HCT116 (cell line): ENCODE measurements around the gene ITM2C. TPM values are rescaled to one million over a fixed set of nuclear protein-coding genes. Genes with fewer than 3 reads are reported as not detected.

Experiments used
- ATAC-seq: fragments of 200-7000 bp; cut with Tn5 transposase; 2 replicates; pipeline ENCODE4 v1.9.1; 2020; ENCODE audit warnings: mild to moderate bottlenecking, moderate library complexity
- BruUV-seq: library from RNA; stranded (reverse); fragments of 400-500 nt; replicated peaks from 2 replicates; lab custom pipeline; 2021; lab: Mats Ljungman, UMichigan
- CTCF ChIA-PET: fragments of 300-600 bp; sonication (Branson Sonifier 250); formaldehyde crosslinking; loops from one replicate; lab custom pipeline; 2021; ENCODE audit warnings: antibody characterized with exemption; lab: Charles Lee
- POLR2A ChIA-PET: fragments of 300-600, 350-600 bp; sonication (Branson Sonifier 250); formaldehyde crosslinking; loops from one replicate; lab custom pipeline; 2021; ENCODE audit warnings: antibody characterized with exemption; lab: Charles Lee
- RAD21 ChIA-PET, 2 experiments: fragments of 300-600 bp; sonication (Branson Sonifier 250); formaldehyde crosslinking; loops; one replicate each; lab custom pipeline; 2023; ENCODE audit warnings: low total read pairs in 2 of 2; ENCODE audit not compliant: uncharacterized antibody in 2 of 2, unreplicated experiment in 2 of 2, low non-redundant PET in 1 of 2; lab: Charles Lee
- DNase-seq: peaks from one replicate; pipeline ENCODE4 v3.0.0-alpha.2; 2010; ENCODE audit warnings: low read depth, low spot score
- H2AFZ ChIP-seq: fragments of 200-600 bp; shearing (Covaris generic), sonication (generic); 2 replicates; pipeline ENCODE4 v1.6.1; 2017; ENCODE audit warnings: low read depth, mixed run types, mixed read lengths, antibody characterized with exemption, low read length; ENCODE audit not compliant: poor library complexity, severe bottlenecking
- H3K27ac ChIP-seq: 2 replicates; pipeline ENCODE4 v1.5.1; 2012; ENCODE audit warnings: low read depth, low read length
- H3K27me3 ChIP-seq: fragments of 200-600 bp; sonication (generic); 2 replicates; pipeline ENCODE4 v1.6.1; 2016; ENCODE audit warnings: mixed run types, low read length, mixed read lengths; ENCODE audit not compliant: insufficient read depth
- H3K36me3 ChIP-seq, 2 experiments: fragments of 200-500 bp in 1 of 2; fragments of 200-600 bp in 1 of 2; sonication (Bioruptor generic) in 1 of 2; sonication (generic) in 1 of 2; 2 replicates each; pipeline versions ENCODE4 v1.5.1 to v1.6.1; 2014 to 2016; ENCODE audit warnings: low read length in 2 of 2, inconsistent platforms in 1 of 2, mixed read lengths in 1 of 2, mixed run types in 1 of 2; ENCODE audit not compliant: insufficient read depth in 2 of 2, control insufficient read depth in 1 of 2
- H3K4me1 ChIP-seq, 2 experiments: fragments of 200-600 bp in 1 of 2; sonication (generic) in 1 of 2; 2 replicates each; pipeline versions ENCODE4 v1.5.1 to v1.6.1; 2012 to 2017; ENCODE audit warnings: low read length in 2 of 2, inconsistent platforms in 1 of 2, mild to moderate bottlenecking in 1 of 2, mixed read lengths in 1 of 2, mixed run types in 1 of 2, moderate library complexity in 1 of 2; ENCODE audit not compliant: insufficient read depth in 2 of 2, control insufficient read depth in 1 of 2
- H3K4me2 ChIP-seq: fragments of 200-600 bp; sonication (generic); 2 replicates; pipeline ENCODE4 v1.6.1; 2017; ENCODE audit warnings: mixed run types, low read length, mixed read lengths
- H3K4me3 ChIP-seq, 2 experiments: fragments of 200-600 bp in 1 of 2; sonication (generic) in 1 of 2; replicated peaks in 1 of 2; 2 replicates each; pipeline ENCODE4 v1.5.1; 2011 to 2016; ENCODE audit warnings: low read length in 2 of 2, control low read depth in 1 of 2, low read depth in 1 of 2, mild to moderate bottlenecking in 1 of 2, mixed read lengths in 1 of 2, mixed run types in 1 of 2
- H3K79me2 ChIP-seq: fragments of 200-600 bp; sonication (generic); 2 replicates; pipeline ENCODE4 v1.6.1; 2017; ENCODE audit warnings: mild to moderate bottlenecking, mixed run types, low read length, moderate library complexity, mixed read lengths; ENCODE audit not compliant: insufficient read depth
- H3K9ac ChIP-seq: fragments of 200-600 bp; sonication (generic); 2 replicates; pipeline ENCODE4 v1.6.1; 2016; ENCODE audit warnings: low read length, mixed read lengths
- H3K9me2 ChIP-seq: fragments of 200-600 bp; sonication (generic), shearing (Covaris generic); 2 replicates; pipeline ENCODE4 v1.6.1; 2017; ENCODE audit warnings: mixed run types, mild to moderate bottlenecking, moderate library complexity; ENCODE audit not compliant: insufficient read depth
- H3K9me3 ChIP-seq, 2 experiments: fragments of 200-500 bp in 1 of 2; fragments of 200-600 bp in 1 of 2; sonication (Bioruptor generic) in 1 of 2; sonication (generic) in 1 of 2; 2 replicates each; pipeline ENCODE4 v1.6.1; 2014 to 2017; ENCODE audit warnings: low read length in 2 of 2, mixed read lengths in 2 of 2, inconsistent platforms in 1 of 2, low read depth in 1 of 2, mild to moderate bottlenecking in 1 of 2, mixed run types in 1 of 2, moderate library complexity in 1 of 2; ENCODE audit not compliant: control insufficient read depth in 1 of 2, insufficient read depth in 1 of 2
- H4K20me1 ChIP-seq: fragments of 200-600 bp; sonication (generic), shearing (Covaris generic); 2 replicates; pipeline ENCODE4 v1.6.1; 2017; ENCODE audit warnings: mixed run types, mild to moderate bottlenecking, moderate library complexity; ENCODE audit not compliant: insufficient read depth
- CBX3 ChIP-seq: IDR thresholded peaks from 2 replicates; pipeline ENCODE4 v1.6.1; 2012; ENCODE audit warnings: low read depth
- CEBPB ChIP-seq: IDR thresholded peaks from 2 replicates; pipeline ENCODE4 v1.6.1; 2012; ENCODE audit warnings: low read depth
- EGR1 ChIP-seq: IDR thresholded peaks from 2 replicates; pipeline ENCODE4 v1.6.1; 2012; ENCODE audit warnings: low read depth
- ELF1 ChIP-seq: IDR thresholded peaks from 2 replicates; pipeline ENCODE4 v1.6.1; 2012; ENCODE audit warnings: low read depth, borderline replicate concordance
- EZH2 ChIP-seq: fragments of 200-600 bp; sonication (generic); IDR thresholded peaks from 2 replicates; pipeline ENCODE4 v1.6.1; 2017; ENCODE audit warnings: antibody characterized with exemption, mixed run types
- EZH2phosphoT487 ChIP-seq: fragments of 200-600 bp; IDR thresholded peaks from 2 replicates; pipeline ENCODE4 v1.6.1; 2018; ENCODE audit warnings: antibody characterized with exemption, borderline replicate concordance
- FOSL1 ChIP-seq: IDR thresholded peaks from 2 replicates; pipeline ENCODE4 v1.6.1; 2012; ENCODE audit warnings: low read depth
- JUND ChIP-seq: IDR thresholded peaks from 2 replicates; pipeline ENCODE4 v1.6.1; 2012
- MAX ChIP-seq: IDR thresholded peaks from 2 replicates; pipeline ENCODE4 v1.6.1; 2012
- POLR2AphosphoS5 ChIP-seq: IDR thresholded peaks from 2 replicates; pipeline ENCODE4 v1.6.1; 2011; ENCODE audit warnings: mild to moderate bottlenecking, low read depth, low read length, moderate library complexity
- RAD21 ChIP-seq: IDR thresholded peaks from 2 replicates; pipeline ENCODE4 v1.6.1; 2012; ENCODE audit warnings: low read depth, mild to moderate bottlenecking
- REST ChIP-seq: IDR thresholded peaks from 2 replicates; pipeline ENCODE4 v1.6.1; 2012; ENCODE audit warnings: low read depth
- SIN3A ChIP-seq: IDR thresholded peaks from 2 replicates; pipeline ENCODE4 v1.6.1; 2012; ENCODE audit warnings: low read depth
- SP1 ChIP-seq: IDR thresholded peaks from 2 replicates; pipeline ENCODE4 v1.6.1; 2012; ENCODE audit warnings: low read depth
- SRF ChIP-seq: IDR thresholded peaks from 2 replicates; pipeline ENCODE4 v1.6.1; 2012; ENCODE audit warnings: low read depth
- TCF7L2 ChIP-seq: IDR thresholded peaks from 2 replicates; pipeline ENCODE4 v1.7.0; 2011; ENCODE audit warnings: borderline replicate concordance, inconsistent platforms; ENCODE audit not compliant: insufficient read depth, insufficient read length; ENCODE audit errors: extremely low read depth
- YY1 ChIP-seq: IDR thresholded peaks from 2 replicates; pipeline ENCODE4 v1.6.1; 2011; ENCODE audit warnings: low read length, low read depth, moderate library complexity, mild to moderate bottlenecking; ENCODE audit not compliant: insufficient replicate concordance; ENCODE audit errors: extremely low read depth
- ZFX ChIP-seq: fragments of 450-650 bp; IDR thresholded peaks from 2 replicates; pipeline ENCODE4 v1.6.1; 2017
- ZNF274 ChIP-seq: fragments of 200-500 bp; sonication (Bioruptor generic); IDR thresholded peaks from 2 replicates; pipeline ENCODE4 v1.6.1; 2014; ENCODE audit warnings: mild to moderate bottlenecking, low read depth, low read length, inconsistent platforms
- intact Hi-C: fragments of 100-400 bp; cut with micrococcal nuclease; formaldehyde crosslinking; loops from 2 replicates; pipeline ENCODE4 v1.10.0; 2022
- total RNA-seq: library from RNA; stranded (reverse); gene quantifications from one replicate; pipeline ENCODE4 v1.2.1, GENCODE V29; 2021; ENCODE audit not compliant: unreplicated experiment
- TF ChIP-seq, protein P1 (sequence below): IDR thresholded peaks from 2 replicates; pipeline ENCODE4 v1.6.1; 2012
- TF ChIP-seq, protein P2 (sequence below), 3 experiments: fragments of 200-600 bp in 1 of 3; sonication (generic) in 1 of 3; IDR thresholded peaks in 2 of 3; conservative IDR thresholded peaks in 1 of 3; 2 replicates each; pipeline ENCODE4 v1.5.1; 2012 to 2017; ENCODE audit warnings: low read depth in 2 of 3, low read length in 2 of 3, antibody characterized with exemption in 1 of 3, borderline replicate concordance in 1 of 3, control low read depth in 1 of 3, mild to moderate bottlenecking in 1 of 3, mixed read lengths in 1 of 3, mixed run types in 1 of 3, moderate library complexity in 1 of 3; ENCODE audit not compliant: insufficient read depth in 1 of 3

The ITM2C gene
- total RNA-seq, 1 experiment from 2014 or later = 117 TPM

DNA sequence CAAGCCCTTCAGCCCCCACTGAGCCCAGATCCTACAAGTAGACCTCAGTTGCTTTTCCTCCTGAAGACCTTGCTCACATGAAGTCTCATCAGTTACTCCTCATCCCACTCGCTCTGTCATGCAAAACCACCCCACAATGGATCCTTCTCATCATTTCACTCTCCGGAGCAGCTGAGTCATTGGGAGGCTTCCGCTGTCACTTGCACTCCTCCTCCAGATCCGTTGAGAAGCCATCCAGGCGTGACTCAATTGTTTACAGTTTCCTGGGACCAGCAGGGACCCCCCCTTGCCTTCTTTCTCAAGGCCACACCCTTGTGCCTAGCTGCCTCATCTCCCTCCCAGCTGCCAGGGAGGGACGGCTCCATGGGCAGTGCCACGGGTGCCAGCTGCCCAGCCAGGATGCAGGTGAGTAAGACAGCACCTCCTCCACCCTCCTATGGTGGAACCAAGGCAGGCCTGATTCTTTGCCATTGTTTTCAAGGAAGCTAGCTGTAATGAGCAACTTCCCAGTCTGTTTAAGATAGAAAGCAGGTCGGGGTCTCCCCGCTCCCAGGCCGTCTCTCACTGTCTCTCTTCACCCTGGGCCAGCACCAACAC lies 44.0 kb downstream of the ITM2C start:
- no peaks in the 10 kb centered on the region for H3K9me2 ChIP-seq
- POLR2A ChIA-PET = no interaction called here
- H3K9ac ChIP-seq = no peak overlapping the region
- H3K9me3 ChIP-seq = no peaks in the 10 kb centered on the region
- RAD21 ChIA-PET = no interaction called here
- H4K20me1 ChIP-seq = no peaks in the 10 kb centered on the region
- H3K79me2 ChIP-seq = no peaks in the 10 kb centered on the region
- intact Hi-C loops = no loop called here
- ATAC-seq (peak; percentile 50), DNase-seq (peak; percentile 70)
- H3K27me3 ChIP-seq = peaks cover 9% of the 10 kb centered on the region; the same call in 1 of the 2 replicates
- no peak overlapping the region for H3K27ac ChIP-seq
- H2AFZ ChIP-seq = peak overlapping the region; percentile 65
- H3K4me3 ChIP-seq = peak overlapping the region in 1 of 2 experiments; percentile 39; a peak in 3 of 4 replicates
- H3K4me1 ChIP-seq = peaks cover 28 to 42% of the 10 kb centered on the region in 2 experiments
- H3K4me2 ChIP-seq = peak overlapping the region; percentile 74
- CTCF ChIA-PET = interaction anchor here (1.4 to 2.4 kb wide), 2 partner anchors 16 to 79 kb away, joined by 5 read pairs; no protein-coding TSS in a partner anchor
- no TSS peak for BruUV-seq
- no peaks in the 10 kb centered on the region for H3K36me3 ChIP-seq
- peak; percentile 69 for TF ChIP-seq SP1
- TF ChIP-seq ZFX = no peak
- TF ChIP-seq SRF = no peak
- TF ChIP-seq FOSL1 = peak; percentile 82
- TF ChIP-seq ZNF274 = no peak
- TF ChIP-seq EGR1 = no peak
- peak; percentile 72; the same call in 1 of the 2 replicates for TF ChIP-seq CBX3
- peak; percentile 74 for TF ChIP-seq JUND
- no peak for TF ChIP-seq EZH2
- TF ChIP-seq, protein P1, sequence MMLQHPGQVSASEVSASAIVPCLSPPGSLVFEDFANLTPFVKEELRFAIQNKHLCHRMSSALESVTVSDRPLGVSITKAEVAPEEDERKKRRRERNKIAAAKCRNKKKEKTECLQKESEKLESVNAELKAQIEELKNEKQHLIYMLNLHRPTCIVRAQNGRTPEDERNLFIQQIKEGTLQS = no peak
- no peak for TF ChIP-seq ELF1
- TF ChIP-seq EZH2phosphoT487 = no peak
- no peak for TF ChIP-seq REST
- TF ChIP-seq YY1 = no peak
- TF ChIP-seq SIN3A = peak; percentile 36; the same call in 1 of the 2 replicates
- no peak for TF ChIP-seq RAD21
- peak; percentile 52 for TF ChIP-seq TCF7L2
- no peak for TF ChIP-seq MAX
- TF ChIP-seq POLR2AphosphoS5 = peak; percentile 22; the same call in 1 of the 2 replicates
- TF ChIP-seq, protein P2, sequence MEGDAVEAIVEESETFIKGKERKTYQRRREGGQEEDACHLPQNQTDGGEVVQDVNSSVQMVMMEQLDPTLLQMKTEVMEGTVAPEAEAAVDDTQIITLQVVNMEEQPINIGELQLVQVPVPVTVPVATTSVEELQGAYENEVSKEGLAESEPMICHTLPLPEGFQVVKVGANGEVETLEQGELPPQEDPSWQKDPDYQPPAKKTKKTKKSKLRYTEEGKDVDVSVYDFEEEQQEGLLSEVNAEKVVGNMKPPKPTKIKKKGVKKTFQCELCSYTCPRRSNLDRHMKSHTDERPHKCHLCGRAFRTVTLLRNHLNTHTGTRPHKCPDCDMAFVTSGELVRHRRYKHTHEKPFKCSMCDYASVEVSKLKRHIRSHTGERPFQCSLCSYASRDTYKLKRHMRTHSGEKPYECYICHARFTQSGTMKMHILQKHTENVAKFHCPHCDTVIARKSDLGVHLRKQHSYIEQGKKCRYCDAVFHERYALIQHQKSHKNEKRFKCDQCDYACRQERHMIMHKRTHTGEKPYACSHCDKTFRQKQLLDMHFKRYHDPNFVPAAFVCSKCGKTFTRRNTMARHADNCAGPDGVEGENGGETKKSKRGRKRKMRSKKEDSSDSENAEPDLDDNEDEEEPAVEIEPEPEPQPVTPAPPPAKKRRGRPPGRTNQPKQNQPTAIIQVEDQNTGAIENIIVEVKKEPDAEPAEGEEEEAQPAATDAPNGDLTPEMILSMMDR (IDR thresholded peaks at IDR 0.05 in 2 of 3, conservative IDR thresholded peaks at IDR 0.05 in 1 of 3; ENCODE audit: borderline replicate concordance in 1 of 3, insufficient read depth in 1 of 3, low read depth in 2 of 3, low read length in 2 of 3) = no peak
- TF ChIP-seq CEBPB = no peak
